ENCODE results near the gene ANK3.
A peak's percentile ranks its signal among the peaks of the same experiment; 100 is the strongest.

Gene ANK3

DNA sequence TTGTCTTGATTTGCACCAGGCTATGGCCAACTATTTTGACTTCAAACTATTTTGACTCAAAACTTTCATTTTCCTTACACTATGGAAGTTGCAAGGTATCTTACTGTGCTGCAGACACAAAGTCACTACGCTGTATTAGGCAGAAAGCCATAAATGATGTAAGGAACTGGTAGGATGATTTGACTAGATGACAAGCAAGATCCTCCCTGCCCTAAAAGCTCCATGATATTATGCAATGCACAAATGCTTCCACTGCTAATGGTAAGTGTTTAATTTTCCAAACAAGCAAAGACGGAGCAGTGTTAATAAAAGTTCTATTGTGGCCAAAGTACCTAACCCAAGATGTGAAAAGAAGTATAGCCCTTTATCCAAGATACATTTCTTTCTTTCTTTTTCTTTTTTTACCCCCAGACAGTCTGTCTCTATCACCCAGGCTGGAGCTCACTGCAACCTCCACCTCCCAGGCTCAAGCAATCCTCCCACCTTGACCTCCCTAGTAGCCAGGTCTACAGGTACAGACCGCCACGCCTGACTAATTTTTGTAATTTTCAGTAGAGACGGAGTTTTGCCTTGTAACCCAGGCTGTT lies 98.2 kb downstream of the ANK3 start:
- no peak for DNase-seq (ENCODE audit: insufficient read length, low spot score)
- TF ChIP-seq POLR2A (IDR thresholded peaks at IDR 0.05; ENCODE audit: low read depth, low read length): no peak
- peak; percentile 58 for FAIRE-seq

DNA sequence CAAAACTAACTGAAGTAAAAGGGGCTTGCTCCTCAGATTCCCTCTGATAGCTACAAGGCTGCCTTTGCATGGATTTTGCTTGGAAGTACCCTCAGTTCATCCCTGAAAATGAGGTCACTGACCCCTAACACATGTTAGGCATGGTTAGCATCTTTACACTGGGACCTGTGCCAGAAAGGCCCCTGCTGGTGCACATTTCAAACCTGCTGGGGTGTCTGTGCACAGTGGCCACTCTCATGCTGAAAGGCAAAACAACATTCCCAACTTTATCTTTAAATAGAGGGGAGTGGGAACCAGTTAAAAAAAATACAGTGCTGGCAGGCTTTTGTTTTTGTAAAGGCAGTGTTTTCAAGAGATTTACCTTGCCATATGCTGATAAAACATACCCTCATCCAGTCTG lies 99.1 kb downstream of the ANK3 start:
- DNase-seq (ENCODE audit: insufficient read length, low spot score): no peak

DNA sequence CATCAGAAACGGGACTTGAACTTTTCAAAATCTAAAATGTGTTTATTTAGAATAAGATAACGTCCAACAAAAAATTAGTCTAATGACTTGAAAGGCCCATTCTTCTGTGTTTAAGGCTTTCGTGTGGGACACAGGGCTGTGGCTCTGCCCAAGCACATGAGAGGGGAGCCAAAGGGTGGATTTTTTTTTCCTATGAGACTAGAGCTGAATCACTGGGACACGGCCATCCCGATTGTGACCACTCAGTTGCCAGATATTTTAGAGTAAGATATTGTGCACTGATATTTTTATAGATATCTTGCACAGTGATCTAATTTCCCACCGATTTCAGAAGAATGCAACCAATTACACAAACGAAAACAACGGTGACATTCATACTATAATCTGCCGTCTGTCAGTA lies 99.9 kb downstream of the ANK3 start:
- FAIRE-seq (no peak), DNase-seq (ENCODE audit: insufficient read length, low spot score) (no peak)
- TF ChIP-seq POLR2A (IDR thresholded peaks at IDR 0.05; ENCODE audit: low read depth, low read length): no peak

More for the DNA sequence above, 99.1 kb downstream of the ANK3 start:
- TF ChIP-seq POLR2A (IDR thresholded peaks at IDR 0.05; ENCODE audit: low read depth, low read length): no peak
- no peak for FAIRE-seq

DNA sequence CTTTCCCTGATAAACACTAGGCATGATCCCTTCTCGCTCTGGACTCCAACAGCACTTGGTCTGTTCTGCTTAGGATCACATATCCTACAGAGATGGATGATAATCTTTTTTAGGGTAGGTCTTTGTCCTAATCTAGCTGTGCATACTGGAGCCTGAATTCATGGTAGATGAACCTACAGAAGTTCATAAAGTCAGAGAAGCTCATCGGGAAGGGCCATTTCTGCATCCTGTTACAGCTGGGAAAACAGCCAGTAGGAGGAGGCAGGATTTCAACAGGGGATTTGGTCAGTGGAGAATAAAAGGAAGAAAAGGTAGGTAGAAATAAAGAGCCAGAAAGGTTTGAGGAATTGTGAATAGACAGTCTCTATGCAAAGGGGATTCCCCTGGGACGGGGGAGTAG lies 101.4 kb downstream of the ANK3 start:
- FAIRE-seq: peak; percentile 45
- no peak for TF ChIP-seq POLR2A (IDR thresholded peaks at IDR 0.05; ENCODE audit: low read depth, low read length)

DNA sequence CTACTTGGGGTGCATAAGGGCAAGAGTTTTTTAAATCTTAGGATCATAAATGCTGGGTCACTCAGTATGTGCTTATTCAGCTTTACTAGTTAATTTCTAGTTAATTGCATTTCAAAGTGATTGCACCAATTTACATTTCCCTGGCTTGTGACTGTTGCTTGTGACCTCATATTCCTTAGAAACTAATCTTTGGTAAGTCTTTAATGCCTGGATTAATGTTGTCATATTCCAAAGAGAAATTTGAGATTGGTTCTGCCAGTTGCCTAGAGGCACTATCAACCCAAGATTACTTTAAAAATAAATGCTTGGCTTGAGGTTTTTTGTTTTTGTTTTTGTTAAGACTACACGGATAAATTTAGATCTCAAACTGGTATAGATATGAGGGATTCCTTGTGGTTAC lies 103.1 kb downstream of the ANK3 start:
- DNase-seq (ENCODE audit: insufficient read length, low spot score): no peak
- no peak for TF ChIP-seq POLR2A (IDR thresholded peaks at IDR 0.05; ENCODE audit: low read depth, low read length)
- no peak for FAIRE-seq

More for the DNA sequence above, 101.4 kb downstream of the ANK3 start:
- DNase-seq (ENCODE audit: insufficient read length, low spot score): no peak

DNA sequence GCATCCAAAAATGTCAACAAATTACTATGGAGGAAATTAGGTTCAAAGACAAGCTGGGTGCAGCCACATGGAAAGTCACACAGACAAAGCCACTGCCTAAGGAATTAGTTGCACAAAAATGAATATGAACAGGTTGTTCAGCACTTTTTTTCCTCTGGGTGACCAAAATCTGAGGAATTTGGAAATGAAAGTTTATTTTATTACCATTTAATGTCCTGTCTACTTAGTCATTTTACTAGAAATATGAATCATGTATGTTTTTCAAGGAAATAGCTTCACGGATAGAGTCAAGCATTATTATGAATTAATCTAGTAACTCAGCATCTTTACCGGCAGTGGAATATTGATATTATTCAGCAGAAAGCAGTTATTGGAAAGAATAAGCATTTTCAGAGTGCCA lies 106.3 kb downstream of the ANK3 start:
- DNase-seq (ENCODE audit: insufficient read length, low spot score): no peak
- no peak for TF ChIP-seq POLR2A (IDR thresholded peaks at IDR 0.05; ENCODE audit: low read depth, low read length)
- FAIRE-seq: peak; percentile 27

DNA sequence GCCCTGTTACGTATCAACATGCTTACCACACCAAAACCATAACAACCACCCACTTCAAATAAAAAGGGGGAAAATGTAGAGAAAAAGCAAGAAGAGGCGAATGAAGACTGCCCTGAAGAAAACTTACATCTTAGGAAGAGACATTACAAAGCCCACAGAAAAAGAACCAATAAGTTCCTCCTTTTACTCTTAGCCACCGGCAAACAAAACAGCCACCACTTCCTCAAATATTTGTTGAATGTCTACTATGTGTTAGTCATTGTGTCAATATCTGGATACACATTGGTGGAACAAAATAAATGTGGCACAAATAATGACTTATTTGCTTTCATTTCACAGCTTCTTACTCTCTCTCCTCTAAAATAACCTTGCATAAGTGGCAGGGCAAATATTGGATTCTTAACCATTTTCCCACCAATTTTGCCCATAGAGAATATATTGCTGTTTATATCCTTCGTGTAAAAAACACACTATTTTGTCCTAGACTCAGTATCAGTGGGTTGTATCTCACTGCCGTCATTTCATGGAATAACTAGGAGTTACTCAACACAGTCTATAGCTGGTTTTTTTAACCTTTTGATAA lies 106.8 kb downstream of the ANK3 start:
- FAIRE-seq (peak; percentile 95), DNase-seq (ENCODE audit: insufficient read length, low spot score) (no peak)
- no peak for TF ChIP-seq POLR2A (IDR thresholded peaks at IDR 0.05; ENCODE audit: low read depth, low read length)

DNA sequence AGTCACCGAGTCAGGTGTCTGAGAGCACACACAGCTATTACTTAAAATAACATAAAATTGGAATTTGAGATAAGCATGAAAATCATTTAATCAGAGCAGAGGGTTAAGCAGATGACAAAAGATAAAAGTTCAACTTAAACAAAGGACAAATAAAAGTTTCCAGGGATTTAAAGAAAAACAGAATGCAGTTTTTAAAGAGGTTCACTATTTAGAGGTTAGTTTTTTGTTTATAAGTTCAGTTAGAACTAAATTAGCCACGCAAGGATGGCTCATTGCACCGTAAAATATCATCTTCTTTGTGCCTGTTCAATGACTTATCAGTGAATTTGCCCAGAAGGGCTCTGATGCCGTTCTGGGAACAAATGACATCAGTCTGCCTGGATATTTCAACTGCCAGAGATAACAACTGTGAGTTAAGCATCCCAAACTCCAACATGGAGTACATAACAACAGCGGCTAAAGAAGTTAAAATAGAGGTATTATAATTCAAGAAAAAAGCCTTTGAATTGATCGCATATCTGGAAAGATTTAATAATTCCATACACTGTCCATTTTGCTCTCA lies 107.8 kb downstream of the ANK3 start:
- no peak for FAIRE-seq
- DNase-seq (ENCODE audit: insufficient read length, low spot score): no peak
- TF ChIP-seq POLR2A (IDR thresholded peaks at IDR 0.05; ENCODE audit: low read depth, low read length): no peak

DNA sequence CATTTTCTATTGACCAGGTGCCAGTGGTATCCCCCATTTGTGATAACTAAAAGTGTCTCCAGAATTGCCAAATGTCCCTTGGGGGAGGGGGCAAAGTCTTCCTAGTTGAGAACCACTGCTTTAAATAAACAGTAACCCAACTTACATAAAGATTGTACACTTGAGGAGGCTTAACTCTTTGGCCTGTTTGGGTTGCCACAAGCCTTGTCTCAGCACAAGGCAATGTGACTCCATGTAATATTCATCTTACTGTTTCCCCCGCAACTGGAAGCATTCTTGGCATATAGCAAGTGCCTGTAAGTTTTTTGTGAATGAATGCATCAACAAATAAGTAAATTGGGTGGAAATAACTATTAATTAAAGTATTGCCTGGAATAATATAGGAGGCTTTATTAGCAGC lies 108.3 kb downstream of the ANK3 start:
- FAIRE-seq (peak; percentile 53), DNase-seq (ENCODE audit: insufficient read length, low spot score) (no peak)
- TF ChIP-seq POLR2A (IDR thresholded peaks at IDR 0.05; ENCODE audit: low read depth, low read length): no peak

DNA sequence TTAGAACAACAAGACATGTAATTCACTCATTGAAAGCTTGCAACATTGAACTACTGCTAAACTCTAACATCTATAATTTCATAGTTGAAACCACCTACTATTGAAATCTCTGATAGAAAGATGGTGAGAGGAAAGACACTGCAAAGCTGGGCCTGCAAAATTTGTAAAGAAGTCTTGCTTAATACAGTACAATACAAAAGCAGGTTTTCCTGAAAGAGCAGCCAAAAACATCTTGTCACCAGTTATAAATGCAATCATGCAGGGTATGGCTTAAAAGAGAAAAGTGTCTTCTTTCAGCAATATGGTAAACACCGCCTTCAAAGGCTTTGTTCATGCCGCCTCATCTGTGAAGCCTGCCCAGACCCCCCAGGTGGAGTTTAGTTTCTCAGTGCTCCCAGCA lies 109.2 kb downstream of the ANK3 start:
- FAIRE-seq (no peak), DNase-seq (ENCODE audit: insufficient read length, low spot score) (no peak)
- no peak for TF ChIP-seq POLR2A (IDR thresholded peaks at IDR 0.05; ENCODE audit: low read depth, low read length)

DNA sequence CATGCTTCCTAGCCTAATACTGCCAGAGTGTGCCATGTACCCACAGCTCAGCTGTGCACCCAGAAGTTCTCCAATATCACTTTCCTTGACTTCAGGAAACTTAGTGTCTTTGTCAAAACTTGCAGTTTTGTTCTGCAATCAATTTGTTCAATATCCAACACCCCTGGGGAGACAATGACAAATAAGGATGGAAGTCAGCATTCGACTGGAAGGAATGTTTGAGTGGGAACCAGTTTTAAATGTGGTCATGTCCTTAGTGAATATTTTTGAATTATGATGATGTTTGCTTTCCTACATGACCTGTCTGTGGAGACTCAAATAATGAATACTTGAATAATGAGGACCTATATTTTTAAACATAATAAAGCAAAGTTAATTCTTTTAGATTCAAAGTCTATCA lies 112.0 kb downstream of the ANK3 start:
- FAIRE-seq (peak; percentile 38), DNase-seq (ENCODE audit: insufficient read length, low spot score) (no peak)
- TF ChIP-seq POLR2A (IDR thresholded peaks at IDR 0.05; ENCODE audit: low read depth, low read length): no peak

DNA sequence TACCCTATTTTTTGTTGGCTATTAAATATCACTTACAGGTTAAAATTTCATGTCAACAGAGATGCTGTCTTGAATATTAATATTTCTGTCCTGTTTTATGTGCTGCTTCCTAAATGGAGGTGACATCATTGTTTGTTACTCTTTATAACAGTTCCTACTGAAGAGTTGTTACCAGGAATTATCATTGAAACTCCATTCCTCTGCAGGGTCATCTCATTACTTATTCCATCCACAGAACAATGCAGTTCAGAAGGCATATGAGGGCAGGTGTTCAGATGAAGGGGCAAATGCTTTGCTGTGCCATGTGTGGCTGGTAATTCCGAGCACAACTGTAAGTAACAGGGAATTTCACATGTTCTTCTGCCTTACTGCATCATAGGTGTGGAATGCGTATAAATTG lies 113.4 kb downstream of the ANK3 start:
- DNase-seq (ENCODE audit: insufficient read length, low spot score) (no peak), FAIRE-seq (peak; percentile 33)
- TF ChIP-seq POLR2A (IDR thresholded peaks at IDR 0.05; ENCODE audit: low read depth, low read length): no peak

DNA sequence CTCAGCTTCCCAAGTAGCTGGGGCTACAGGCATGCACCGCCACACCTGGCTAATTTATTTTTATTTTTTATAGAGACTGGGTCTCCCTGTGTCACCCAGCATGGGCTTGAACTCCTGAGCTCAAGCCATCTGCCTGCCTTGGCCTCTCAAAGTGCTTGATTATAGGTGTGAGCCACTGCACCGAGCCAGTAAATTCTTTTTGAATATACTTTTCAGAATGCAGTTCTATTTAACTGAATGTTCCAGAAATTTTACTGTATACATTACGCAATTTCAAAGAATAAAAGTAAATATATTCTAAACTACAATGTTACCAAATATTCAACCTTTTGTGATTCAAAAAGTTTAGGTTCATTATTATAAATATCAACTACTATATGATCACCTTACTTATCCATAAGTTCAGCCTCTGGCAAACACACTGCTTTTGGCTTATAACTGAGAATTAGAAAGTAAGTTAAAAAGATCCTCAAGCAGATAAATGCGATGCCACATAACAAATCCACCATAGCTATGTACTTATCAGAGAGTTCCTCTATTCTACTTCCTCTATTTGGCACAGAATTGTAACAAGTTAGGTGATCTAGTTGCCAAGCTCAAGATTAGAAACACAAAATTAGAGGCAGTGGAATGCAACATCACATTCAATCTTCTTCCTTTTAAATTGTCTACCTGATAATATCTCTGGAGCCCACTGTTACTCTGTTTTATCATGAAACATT lies 118.2 kb downstream of the ANK3 start:
- DNase-seq (ENCODE audit: insufficient read length, low spot score) (no peak), FAIRE-seq (no peak)
- no peak for TF ChIP-seq POLR2A (IDR thresholded peaks at IDR 0.05; ENCODE audit: low read depth, low read length)

DNA sequence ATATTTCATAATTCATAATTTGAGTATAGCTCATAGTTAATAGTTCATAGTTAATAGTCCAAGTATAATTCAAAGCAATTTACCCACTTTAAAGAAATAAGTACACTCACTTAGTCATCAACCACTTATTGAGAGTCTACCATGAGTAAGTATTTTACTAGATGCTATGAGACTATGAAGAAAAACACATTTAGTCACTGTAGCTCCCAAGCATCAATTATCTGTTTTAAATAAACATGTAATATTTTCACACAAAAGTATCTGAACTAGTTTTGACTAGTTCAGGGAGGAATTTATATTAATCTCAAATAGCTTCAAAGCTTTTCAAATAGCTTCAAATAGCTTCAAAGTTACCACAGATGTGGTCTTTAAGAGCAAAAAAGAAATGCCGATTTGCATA lies 119.2 kb downstream of the ANK3 start:
- FAIRE-seq (peak; percentile 60), DNase-seq (ENCODE audit: insufficient read length, low spot score) (no peak)
- TF ChIP-seq POLR2A (IDR thresholded peaks at IDR 0.05; ENCODE audit: low read depth, low read length): no peak

DNA sequence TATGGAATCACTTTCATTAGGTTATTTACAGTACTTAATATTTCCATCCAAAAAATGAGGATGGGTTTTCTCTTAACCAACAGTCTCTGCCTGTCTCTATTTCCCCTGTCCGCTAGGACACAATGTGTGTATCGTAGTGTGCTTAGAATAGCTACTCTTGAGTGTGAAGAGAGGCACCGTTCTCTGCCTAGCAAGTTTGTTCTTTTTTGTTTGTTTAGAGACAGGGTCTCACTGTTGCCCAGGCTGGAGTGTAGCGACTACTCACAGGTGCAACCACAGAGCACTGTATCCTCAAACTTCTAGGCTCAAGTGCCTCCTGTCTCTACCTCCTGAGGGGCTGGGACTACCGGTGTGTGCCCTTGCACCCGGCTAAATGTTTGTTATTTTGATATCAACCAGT lies 121.9 kb downstream of the ANK3 start:
- DNase-seq (ENCODE audit: insufficient read length, low spot score): no peak
- no peak for TF ChIP-seq POLR2A (IDR thresholded peaks at IDR 0.05; ENCODE audit: low read depth, low read length)
- no peak for FAIRE-seq

All from H54 (cell line).